H9 (cell line): Measurements from ENCODE around the gene NOL9. TPM values are rescaled to one million over a fixed set of nuclear protein-coding genes. Genes with fewer than 3 reads are reported as not detected.

ENCODE experiments used
- DNase-seq: peaks from one replicate; pipeline ENCODE4 v3.0.0-alpha.2; 2017
- H2AFZ ChIP-seq: one replicate; pipeline ENCODE4 v1.6.1; 2013; ENCODE audit warnings: mild to moderate bottlenecking, low read length, control low read depth, moderate library complexity
- H2AK5ac ChIP-seq: 2 replicates; pipeline ENCODE4 v1.6.1; 2013; ENCODE audit warnings: low read length, control low read depth, mixed read lengths; ENCODE audit not compliant: insufficient read length
- H2BK120ac ChIP-seq: one replicate; pipeline ENCODE4 v1.6.1; 2013; ENCODE audit warnings: low read depth, mild to moderate bottlenecking, low read length, control low read depth, inconsistent platforms; ENCODE audit not compliant: poor library complexity, severe bottlenecking
- H2BK12ac ChIP-seq: 2 replicates; pipeline ENCODE4 v1.6.1; 2013; ENCODE audit warnings: low read length, control low read depth, mixed read lengths, low read depth; ENCODE audit not compliant: insufficient read length
- H2BK15ac ChIP-seq: 2 replicates; pipeline ENCODE4 v1.6.1; 2013; ENCODE audit warnings: low read depth, low read length, control low read depth
- H2BK20ac ChIP-seq: one replicate; pipeline ENCODE4 v1.6.1; 2013; ENCODE audit warnings: low read depth, mild to moderate bottlenecking, low read length, control low read depth, inconsistent platforms; ENCODE audit not compliant: poor library complexity, severe bottlenecking
- H2BK5ac ChIP-seq: 2 replicates; pipeline ENCODE4 v1.6.1; 2013; ENCODE audit warnings: low read length, control low read depth, mixed read lengths; ENCODE audit not compliant: insufficient read length
- H3K14ac ChIP-seq: 2 replicates; pipeline ENCODE4 v1.6.1; 2013; ENCODE audit warnings: low read length, control low read depth; ENCODE audit not compliant: insufficient read depth
- H3K18ac ChIP-seq: 2 replicates; pipeline ENCODE4 v1.6.1; 2013; ENCODE audit warnings: low read depth, mild to moderate bottlenecking, mixed read lengths, low read length, control low read depth; ENCODE audit not compliant: insufficient read length
- H3K23ac ChIP-seq: 2 replicates; pipeline ENCODE4 v1.6.1; 2013; ENCODE audit warnings: low read length, control low read depth, mixed read lengths, low read depth; ENCODE audit not compliant: insufficient read length
- H3K23me2 ChIP-seq: 2 replicates; pipeline ENCODE4 v1.6.1; 2013; ENCODE audit warnings: low read depth, mild to moderate bottlenecking, mixed read lengths, low read length, control low read depth; ENCODE audit not compliant: insufficient read length, poor library complexity, severe bottlenecking
- H3K27ac ChIP-seq: 2 replicates; pipeline ENCODE4 v1.5.1; 2013; ENCODE audit warnings: low read length, control low read depth, mixed read lengths, low read depth; ENCODE audit not compliant: insufficient read length
- H3K27me3 ChIP-seq: 2 replicates; pipeline ENCODE4 v1.6.1; 2013; ENCODE audit warnings: low read length, control low read depth, inconsistent platforms; ENCODE audit not compliant: insufficient read depth
- H3K4ac ChIP-seq: 2 replicates; pipeline ENCODE4 v1.6.1; 2013; ENCODE audit warnings: low read depth, mild to moderate bottlenecking, control low read depth, inconsistent platforms, low read length, moderate library complexity
- H3K4me1 ChIP-seq: 2 replicates; pipeline ENCODE4 v1.6.1; 2013; ENCODE audit warnings: low read length, control low read depth, inconsistent platforms; ENCODE audit not compliant: insufficient read depth
- H3K4me2 ChIP-seq: 2 replicates; pipeline ENCODE4 v1.6.1; 2013; ENCODE audit warnings: low read length, control low read depth, mixed read lengths; ENCODE audit not compliant: insufficient read length, insufficient read depth
- H3K56ac ChIP-seq: 2 replicates; pipeline ENCODE4 v1.6.1; 2013; ENCODE audit warnings: low read depth, mild to moderate bottlenecking, mixed read lengths, low read length, control low read depth; ENCODE audit not compliant: insufficient read length
- H3K79me1 ChIP-seq: 2 replicates; pipeline ENCODE4 v1.6.1; 2013; ENCODE audit warnings: low read depth, mild to moderate bottlenecking, moderate library complexity, low read length, control low read depth, inconsistent platforms; ENCODE audit not compliant: insufficient read depth, poor library complexity, severe bottlenecking
- H3K79me2 ChIP-seq: 2 replicates; pipeline ENCODE4 v1.6.1; 2013; ENCODE audit warnings: low read length, control low read depth, inconsistent platforms; ENCODE audit not compliant: insufficient read depth
- H3K9ac ChIP-seq: 2 replicates; pipeline ENCODE4 v1.6.1; 2013; ENCODE audit warnings: low read length, control low read depth, mixed read lengths; ENCODE audit not compliant: insufficient read length; ENCODE audit errors: extremely low read depth
- H3K9me3 ChIP-seq: one replicate; pipeline ENCODE4 v1.6.1; 2013; ENCODE audit warnings: low read depth, low read length, inconsistent platforms; ENCODE audit not compliant: control insufficient read depth
- H3T11ph ChIP-seq: one replicate; pipeline ENCODE4 v1.6.1; 2013; ENCODE audit warnings: mild to moderate bottlenecking, low read length, control low read depth, inconsistent platforms
- H4K20me1 ChIP-seq: one replicate; pipeline ENCODE4 v1.6.1; 2013; ENCODE audit not compliant: control insufficient read depth, insufficient read length, insufficient read depth
- H4K5ac ChIP-seq: 2 replicates; pipeline ENCODE4 v1.6.1; 2013; ENCODE audit warnings: low read depth, mild to moderate bottlenecking, mixed read lengths, low read length, control low read depth; ENCODE audit not compliant: insufficient read length
- H4K8ac ChIP-seq: replicated peaks from 2 replicates; pipeline ENCODE4 v1.6.1; 2013; ENCODE audit warnings: low read length, control low read depth, mixed read lengths, low read depth; ENCODE audit not compliant: insufficient read length
- H4K91ac ChIP-seq: 2 replicates; pipeline ENCODE4 v1.6.1; 2013; ENCODE audit warnings: low read depth, mild to moderate bottlenecking, moderate library complexity, mixed read lengths, low read length, control low read depth; ENCODE audit not compliant: insufficient read length
- H3K27ac Mint-ChIP-seq, 3 experiments: 2 replicates in 2 of 3; 3 replicates in 1 of 3; pipeline ENCODE4 v1.8.0; 2020 to 2021; ENCODE audit warnings: mixed read lengths in 3 of 3, mild to moderate bottlenecking in 1 of 3, moderate library complexity in 1 of 3
- H3K27me3 Mint-ChIP-seq: 2 replicates; pipeline ENCODE4 v1.8.0; 2021; ENCODE audit warnings: low read depth, mild to moderate bottlenecking, moderate library complexity, mixed read lengths
- H3K36me3 Mint-ChIP-seq, 3 experiments: 2 replicates in 2 of 3; 3 replicates in 1 of 3; pipeline ENCODE4 v1.8.0; 2020 to 2021; ENCODE audit warnings: low read depth in 3 of 3, mixed read lengths in 3 of 3; ENCODE audit not compliant: insufficient read depth in 1 of 3
- H3K4me1 Mint-ChIP-seq, 2 experiments: 2 replicates each; pipeline ENCODE4 v1.8.0; 2020; ENCODE audit warnings: mixed read lengths in 2 of 2
- H3K4me3 Mint-ChIP-seq, 2 experiments: 2 replicates in 1 of 2; 3 replicates in 1 of 2; pipeline ENCODE4 v1.8.0; 2020 to 2021; ENCODE audit warnings: mild to moderate bottlenecking in 2 of 2, mixed read lengths in 2 of 2, moderate library complexity in 1 of 2
- H3K9me3 Mint-ChIP-seq, 2 experiments: 2 replicates in 1 of 2; 3 replicates in 1 of 2; pipeline ENCODE4 v1.8.0; 2020; ENCODE audit warnings: mild to moderate bottlenecking in 2 of 2, mixed read lengths in 2 of 2, moderate library complexity in 1 of 2
- WGBS: extraction: QIAGEN DNeasy Blood & Tissue Kit; methylation state at CpG from one replicate; pipeline ENCODE4 v1.1.7; 2013; ENCODE audit warnings: missing lambda C conversion rate, low lambda C conversion rate, mixed read lengths; ENCODE audit not compliant: insufficient read length; ENCODE audit errors: extremely low coverage; 5-methylcytosine and 5-hydroxymethylcytosine counted together
- total RNA-seq: library from RNA; stranded (reverse); gene quantifications from 2 replicates; pipeline ENCODE4 v1.2.1, GENCODE V29; 2021
- TF ChIP-seq, protein P1 (sequence below): fragments of 200-600 bp; sonication (generic); conservative IDR thresholded peaks from 3 replicates; pipeline ENCODE4 v1.8.0; 2021; ENCODE audit warnings: antibody characterized with exemption, mild to moderate bottlenecking

The NOL9 gene
- total RNA-seq, 1 experiment from 2014 or later: 50.4 TPM

DNA sequence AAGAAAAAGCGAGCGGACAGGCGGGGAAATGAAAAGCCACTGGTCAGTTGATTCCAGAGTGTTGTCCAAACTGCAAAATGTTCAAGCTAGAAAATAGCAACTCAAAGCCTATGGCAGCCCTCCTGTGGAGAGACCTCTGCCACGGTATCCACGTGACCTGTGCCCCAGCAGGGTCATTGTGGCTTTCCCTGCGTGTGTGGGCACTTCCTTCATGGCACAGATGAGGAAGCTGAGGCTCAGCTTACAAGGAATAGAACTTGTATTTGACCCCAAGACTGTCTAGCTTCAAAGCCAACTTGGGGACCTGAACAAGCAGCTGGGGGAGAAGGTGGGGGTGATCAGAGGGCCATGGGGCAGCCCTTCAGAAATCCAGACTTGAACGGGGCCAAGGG is 47.3 kb downstream of the NOL9 start:
- Histone ChIP-seq H4K20me1 (no peaks in the 10 kb centered on the region), H2AK5ac (no peak overlapping the region), H3T11ph (no peak overlapping the region), H3K23me2 (no peaks in the 10 kb centered on the region), H2BK15ac (no peak overlapping the region), H3K56ac (no peak overlapping the region), H3K4me2 (no peak overlapping the region), H3K9me3 (no peaks in the 10 kb centered on the region), H3K9ac (no peak overlapping the region), H3K4ac (no peak overlapping the region), H2BK120ac (no peak overlapping the region), H3K4me1 (no peaks in the 10 kb centered on the region), H4K91ac (no peak overlapping the region), H3K14ac (no peak overlapping the region; the same call in 1 of the 2 replicates), H3K27me3 (no peaks in the 10 kb centered on the region), H3K18ac (no peak overlapping the region), H3K79me2 (no peaks in the 10 kb centered on the region), H3K23ac (no peak overlapping the region), H4K5ac (no peak overlapping the region), H2AFZ (no peak overlapping the region), H2BK5ac (no peak overlapping the region), H3K27ac (no peak overlapping the region), H2BK12ac (no peak overlapping the region), H2BK20ac (no peak overlapping the region), H3K79me1 (no peaks in the 10 kb centered on the region), H4K8ac (no peak overlapping the region)
- TF ChIP-seq, protein P1, sequence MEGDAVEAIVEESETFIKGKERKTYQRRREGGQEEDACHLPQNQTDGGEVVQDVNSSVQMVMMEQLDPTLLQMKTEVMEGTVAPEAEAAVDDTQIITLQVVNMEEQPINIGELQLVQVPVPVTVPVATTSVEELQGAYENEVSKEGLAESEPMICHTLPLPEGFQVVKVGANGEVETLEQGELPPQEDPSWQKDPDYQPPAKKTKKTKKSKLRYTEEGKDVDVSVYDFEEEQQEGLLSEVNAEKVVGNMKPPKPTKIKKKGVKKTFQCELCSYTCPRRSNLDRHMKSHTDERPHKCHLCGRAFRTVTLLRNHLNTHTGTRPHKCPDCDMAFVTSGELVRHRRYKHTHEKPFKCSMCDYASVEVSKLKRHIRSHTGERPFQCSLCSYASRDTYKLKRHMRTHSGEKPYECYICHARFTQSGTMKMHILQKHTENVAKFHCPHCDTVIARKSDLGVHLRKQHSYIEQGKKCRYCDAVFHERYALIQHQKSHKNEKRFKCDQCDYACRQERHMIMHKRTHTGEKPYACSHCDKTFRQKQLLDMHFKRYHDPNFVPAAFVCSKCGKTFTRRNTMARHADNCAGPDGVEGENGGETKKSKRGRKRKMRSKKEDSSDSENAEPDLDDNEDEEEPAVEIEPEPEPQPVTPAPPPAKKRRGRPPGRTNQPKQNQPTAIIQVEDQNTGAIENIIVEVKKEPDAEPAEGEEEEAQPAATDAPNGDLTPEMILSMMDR: no peak
- H3K27me3 Mint-ChIP-seq: 0 out of 2 replicates have a peak, but pooled peaks cover 2% of the 10 kb centered on the region
- no peak for DNase-seq
- H3K27ac Mint-ChIP-seq: peak overlapping the region in 1 of 3 experiments; percentile 65; a peak in 2 of 7 replicates
- WGBS: no CpG with 5 or more reads among the region's 7 CpGs
- no peaks in the 10 kb centered on the region for H3K36me3 Mint-ChIP-seq
- no peak overlapping the region for H3K4me3 Mint-ChIP-seq
- H3K9me3 Mint-ChIP-seq: no peaks in the 10 kb centered on the region
- peaks cover 0 to 3% of the 10 kb centered on the region in 2 experiments; a peak in 2 of 4 replicates for H3K4me1 Mint-ChIP-seq
